OCI-LY3 (cell line): ENCODE measurements around the gene ITGA3.

Experiments used
- H2AFZ ChIP-seq: fragments of 200-600, 300-600 bp; shearing (Covaris generic); 2 replicates; pipeline ENCODE4 v1.6.0; 2014; ENCODE audit warnings: antibody characterized with exemption, low read depth, low read length
- H3K27ac ChIP-seq: fragments of 200-600, 300-600 bp; sonication (generic); 2 replicates; pipeline ENCODE4 v1.5.1; 2014; ENCODE audit warnings: mild to moderate bottlenecking, low read length, moderate library complexity, mixed read lengths
- H3K27me3 ChIP-seq: fragments of 200-600, 300-600 bp; sonication (generic); 2 replicates; pipeline ENCODE4 v1.6.1; 2014; ENCODE audit warnings: low read depth, low read length, mixed read lengths
- H3K36me3 ChIP-seq: fragments of 200-600, 300-600 bp; sonication (generic); replicated peaks from 2 replicates; pipeline ENCODE3; 2014; ENCODE audit warnings: low read depth, low read length, mixed read lengths
- H3K4me1 ChIP-seq: fragments of 300-600, 200-600 bp; sonication (generic); 2 replicates; pipeline ENCODE4 v1.6.1; 2014; ENCODE audit warnings: low read length, mixed read lengths
- H3K4me2 ChIP-seq: fragments of 200-600, 300-600 bp; sonication (generic); 2 replicates; pipeline ENCODE4 v1.6.1; 2014; ENCODE audit warnings: low read length, mixed read lengths
- H3K4me3 ChIP-seq: fragments of 300-600, 200-600 bp; sonication (generic); 2 replicates; pipeline ENCODE4 v1.5.1; 2014; ENCODE audit warnings: antibody characterized with exemption, mild to moderate bottlenecking, low read length, moderate library complexity
- H3K79me2 ChIP-seq: fragments of 300-600, 200-600 bp; shearing (Covaris generic); 2 replicates; pipeline ENCODE4 v1.6.1; 2014; ENCODE audit warnings: mild to moderate bottlenecking, low read length, mixed read lengths
- H3K9ac ChIP-seq: fragments of 300-600, 200-600 bp; shearing (Covaris generic); 2 replicates; pipeline ENCODE4 v1.6.0; 2014; ENCODE audit warnings: mild to moderate bottlenecking, low read length, moderate library complexity
- H3K9me3 ChIP-seq: fragments of 200-600, 300-600 bp; shearing (Covaris generic); 2 replicates; pipeline ENCODE4 v1.6.1; 2014; ENCODE audit warnings: low read length, mixed read lengths; ENCODE audit not compliant: insufficient read depth
- H4K20me1 ChIP-seq: fragments of 200-600, 300-600 bp; sonication (generic); 2 replicates; pipeline ENCODE4 v1.6.1; 2016; ENCODE audit warnings: low read length, mixed read lengths; ENCODE audit not compliant: insufficient read depth
- CTCF ChIP-seq: fragments of 200-600, 300-600 bp; sonication (generic); IDR thresholded peaks from 2 replicates; pipeline ENCODE4 v1.5.1; 2014; ENCODE audit warnings: antibody characterized with exemption, low read length, low read depth
- EZH2phosphoT487 ChIP-seq: fragments of 200-600 bp; shearing (Covaris generic); IDR thresholded peaks from 2 replicates; pipeline ENCODE4 v1.6.1; 2018; ENCODE audit warnings: antibody characterized with exemption, mixed run types, low read depth

ITGA3 gene

GRCh38 chr17:50129728-50130558 lies 74.0 kb downstream of the ITGA3 start, which contains the start of gene SAMD14:
Gene SAMD14, minus strand, starts transcription at chr17:50130160. Its CDS starts 5,201 bp downstream, at chr17:50124959.
- Histone ChIP-seq H3K4me3 (peak within 1 kb of the TSS; percentile 94), H3K36me3 (peaks cover 23% of the 10 kb centered on the region), H3K9ac (peak within 1 kb of the TSS; percentile 72), H3K79me2 (no peaks in the 10 kb centered on the region), H3K4me1 (peaks cover 19% of the 10 kb centered on the region), H2AFZ (peak within 1 kb of the TSS; percentile 12; the same call in 1 of the 2 replicates), H3K27ac (peak within 1 kb of the TSS; percentile 48), H4K20me1 (peaks cover 34% of the 10 kb centered on the region), H3K4me2 (peak within 1 kb of the TSS; percentile 96), H3K9me3 (no peaks in the 10 kb centered on the region), H3K27me3 (peaks cover 18% of the 10 kb centered on the region)
- no peak for TF ChIP-seq EZH2phosphoT487
- no peak for TF ChIP-seq CTCF

- TF ChIP-seq EZH2phosphoT487 (no peak), CTCF (no peak)
- Histone ChIP-seq H3K9ac (peak overlapping the region; percentile 72), H4K20me1 (peaks cover 40% of the 10 kb centered on the region), H3K27me3 (peaks cover 18% of the 10 kb centered on the region), H3K4me1 (peaks cover 19% of the 10 kb centered on the region), H3K36me3 (peaks cover 27% of the 10 kb centered on the region), H3K79me2 (no peaks in the 10 kb centered on the region), H3K4me2 (peak overlapping the region; percentile 96), H3K4me3 (peak overlapping the region; percentile 94), H3K9me3 (no peaks in the 10 kb centered on the region), H3K27ac (peak overlapping the region; percentile 48), H2AFZ (no peak overlapping the region)
These were observed 74.8 kb downstream of the ITGA3 start for GRCh38 chr17:50130559-50131305.

- H3K4me1 ChIP-seq: peaks cover 22% of the 10 kb centered on the region
- peaks cover 41% of the 10 kb centered on the region for H3K36me3 ChIP-seq
- no peak overlapping the region for H2AFZ ChIP-seq
- no peak overlapping the region for H3K9ac ChIP-seq
- H4K20me1 ChIP-seq: peaks cover 55% of the 10 kb centered on the region
- no peak overlapping the region for H3K4me2 ChIP-seq
- peaks cover 5% of the 10 kb centered on the region for H3K79me2 ChIP-seq
- TF ChIP-seq CTCF (no peak), EZH2phosphoT487 (no peak)
- H3K9me3 ChIP-seq: no peaks in the 10 kb centered on the region
- peaks cover 18% of the 10 kb centered on the region for H3K27me3 ChIP-seq
- H3K4me3 ChIP-seq: no peak overlapping the region
- peak overlapping the region; percentile 48 for H3K27ac ChIP-seq
These were observed 76.3 kb downstream of the ITGA3 start for GRCh38 chr17:50132104-50132794.
